IPS-15b (cell line): Measurements from ENCODE around the gene FAM83G.

ENCODE experiments used
- H3K27me3 ChIP-seq: one replicate; pipeline ENCODE4 v1.6.1; 2013; ENCODE audit warnings: low read length; ENCODE audit not compliant: control insufficient read depth, insufficient read depth
- H3K36me3 ChIP-seq: one replicate; pipeline ENCODE4 v1.6.1; 2013; ENCODE audit warnings: low read length; ENCODE audit not compliant: control insufficient read depth, insufficient read depth
- H3K4me1 ChIP-seq: one replicate; pipeline ENCODE4 v1.6.1; 2013; ENCODE audit warnings: mild to moderate bottlenecking, low read length; ENCODE audit not compliant: control insufficient read depth, insufficient read depth
- H3K4me3 ChIP-seq: one replicate; pipeline ENCODE4 v1.5.1; 2013; ENCODE audit warnings: low read depth, low read length
- H3K9ac ChIP-seq: one replicate; pipeline ENCODE4 v1.6.1; 2013; ENCODE audit warnings: low read depth, mild to moderate bottlenecking, low read length
- H3K9me3 ChIP-seq: one replicate; pipeline ENCODE4 v1.6.1; 2013; ENCODE audit warnings: mild to moderate bottlenecking, low read length; ENCODE audit not compliant: control insufficient read depth, insufficient read depth

The FAM83G gene

GRCh38 chr17:19002805-19003542 is 1.6 kb downstream of the FAM83G start:
- H3K4me3 ChIP-seq = peak overlapping the region; percentile 79
- H3K9ac ChIP-seq = peak overlapping the region; percentile 65

DNA sequence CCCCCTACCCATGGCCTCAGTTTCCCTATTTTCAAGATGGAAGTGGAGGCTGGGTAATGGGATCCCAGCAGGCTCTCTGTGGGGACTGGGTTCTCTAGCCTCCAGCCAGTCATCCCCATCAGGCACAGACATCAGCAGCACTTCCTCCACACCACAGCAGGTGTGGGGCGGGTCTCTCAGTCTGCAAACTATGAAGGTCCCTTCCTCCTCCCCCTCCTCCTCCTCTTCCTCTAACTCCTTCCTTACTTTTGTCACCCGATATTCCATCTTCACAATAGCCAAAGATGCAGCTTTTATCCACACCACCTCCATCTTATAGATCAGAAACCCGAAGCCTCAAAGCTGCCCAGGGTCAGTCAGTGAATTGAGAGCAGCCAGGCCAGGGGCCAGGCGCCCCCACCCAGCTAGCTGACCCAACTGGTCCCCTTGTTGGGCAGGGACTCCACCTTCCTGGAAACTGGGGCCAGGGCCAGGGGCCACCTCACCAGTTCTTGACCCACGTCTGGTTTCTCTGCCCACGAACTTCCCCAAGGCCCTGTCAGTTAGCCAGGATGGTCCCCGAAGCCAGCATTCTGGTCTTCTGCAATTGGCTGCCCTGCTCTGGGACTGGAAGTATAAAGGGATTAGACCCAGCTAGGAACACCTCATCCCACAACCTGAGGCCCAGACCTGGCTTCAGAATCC is 2.5 kb downstream of the FAM83G start:
- peaks cover 8% of the 10 kb centered on the region for H3K4me1 ChIP-seq
- no peaks in the 10 kb centered on the region for H3K27me3 ChIP-seq
- peak overlapping the region; percentile 79 for H3K4me3 ChIP-seq
- H3K9ac ChIP-seq = peak overlapping the region; percentile 60
- no peaks in the 10 kb centered on the region for H3K9me3 ChIP-seq
- H3K36me3 ChIP-seq = peaks cover 24% of the 10 kb centered on the region

More at GRCh38 chr17:19002805-19003542, 1.6 kb downstream of the FAM83G start:
- H3K4me1 ChIP-seq = peaks cover 8% of the 10 kb centered on the region
- H3K9me3 ChIP-seq = no peaks in the 10 kb centered on the region
- no peaks in the 10 kb centered on the region for H3K27me3 ChIP-seq
- H3K36me3 ChIP-seq = peaks cover 21% of the 10 kb centered on the region

- Histone ChIP-seq H3K9ac (no peak overlapping the region), H3K9me3 (no peaks in the 10 kb centered on the region), H3K36me3 (peaks cover 31% of the 10 kb centered on the region), H3K4me1 (peaks cover 8% of the 10 kb centered on the region), H3K4me3 (no peak overlapping the region), H3K27me3 (no peaks in the 10 kb centered on the region)
Observed at GRCh38 chr17:19000531-19001325, 3.8 kb downstream of the FAM83G start.

DNA sequence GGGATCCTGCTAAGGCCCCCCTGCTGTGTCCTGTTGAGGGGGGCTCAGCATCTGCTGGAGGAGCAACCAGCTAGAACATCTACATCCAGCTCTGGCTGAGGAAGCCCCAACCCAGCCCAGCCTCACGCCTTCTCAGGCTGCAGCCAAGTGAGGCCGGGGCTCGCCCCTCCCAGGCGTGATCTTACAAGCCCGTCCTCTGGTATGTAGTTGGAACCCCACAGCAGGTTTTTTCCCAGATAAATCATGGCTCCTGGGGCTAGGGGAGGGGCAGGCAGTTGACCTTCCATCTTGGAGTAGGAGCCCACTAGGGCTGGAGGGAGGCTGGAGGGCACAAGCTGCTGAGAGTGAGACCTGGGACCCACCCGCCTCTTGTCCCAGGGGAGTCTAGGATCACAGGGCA is 4.7 kb downstream of the FAM83G start:
- H3K9ac ChIP-seq = no peak overlapping the region
- peaks cover 8% of the 10 kb centered on the region for H3K4me1 ChIP-seq
- no peak overlapping the region for H3K4me3 ChIP-seq
- no peaks in the 10 kb centered on the region for H3K27me3 ChIP-seq
- peaks cover 31% of the 10 kb centered on the region for H3K36me3 ChIP-seq
- H3K9me3 ChIP-seq = no peaks in the 10 kb centered on the region

DNA sequence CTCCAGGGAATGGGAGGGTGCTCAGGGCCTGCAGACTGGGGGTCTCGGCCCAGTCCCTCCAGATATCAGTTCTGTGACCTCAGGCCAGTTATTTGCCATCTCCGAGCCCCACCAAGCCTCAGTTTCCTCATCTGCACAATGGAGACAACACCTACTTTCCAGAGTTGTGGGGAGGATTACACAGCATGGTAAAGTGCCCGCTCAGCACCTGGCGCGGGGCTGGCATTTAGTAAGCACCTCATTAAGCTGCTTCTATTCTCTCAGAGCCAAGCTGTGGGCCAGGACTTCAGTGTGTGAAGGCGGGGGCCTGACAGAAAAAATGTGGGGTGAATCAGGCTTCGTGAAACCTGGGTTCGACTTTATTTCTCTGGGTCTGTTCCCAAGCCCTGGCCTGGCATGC is 5.2 kb downstream of the FAM83G start:
- Histone ChIP-seq H3K9ac (no peak overlapping the region), H3K36me3 (peaks cover 31% of the 10 kb centered on the region), H3K27me3 (no peaks in the 10 kb centered on the region), H3K4me3 (no peak overlapping the region), H3K9me3 (no peaks in the 10 kb centered on the region), H3K4me1 (peaks cover 8% of the 10 kb centered on the region)

DNA sequence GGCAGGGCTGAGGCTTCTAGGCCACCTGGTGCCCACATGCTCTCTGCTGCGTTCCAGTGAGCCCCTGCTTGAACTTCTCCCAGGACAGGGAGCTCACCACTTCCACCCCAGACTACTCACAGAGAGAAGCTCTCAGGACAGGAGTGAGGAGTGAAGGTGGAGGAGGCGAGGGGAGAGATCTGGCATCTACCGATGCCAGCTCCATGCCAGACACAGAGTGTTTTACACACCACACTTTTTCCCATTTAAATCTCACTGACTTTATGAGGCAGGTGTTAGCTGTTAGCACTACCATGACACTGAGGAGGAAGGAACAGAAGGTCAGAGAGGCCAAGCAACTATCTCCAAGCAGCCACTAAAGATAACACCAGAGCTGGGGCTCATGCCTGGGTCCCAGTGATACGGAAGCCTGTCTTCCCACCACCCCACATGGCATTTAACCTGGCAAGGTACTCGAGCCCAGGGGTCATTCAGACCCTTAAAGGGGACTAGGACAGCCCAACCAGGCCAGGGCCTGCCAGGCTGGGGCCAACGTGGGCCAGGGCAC is 6.8 kb downstream of the FAM83G start:
- Histone ChIP-seq H3K4me1 (peaks cover 5% of the 10 kb centered on the region), H3K27me3 (no peaks in the 10 kb centered on the region), H3K9ac (no peak overlapping the region), H3K9me3 (no peaks in the 10 kb centered on the region), H3K4me3 (no peak overlapping the region), H3K36me3 (peaks cover 35% of the 10 kb centered on the region)

DNA sequence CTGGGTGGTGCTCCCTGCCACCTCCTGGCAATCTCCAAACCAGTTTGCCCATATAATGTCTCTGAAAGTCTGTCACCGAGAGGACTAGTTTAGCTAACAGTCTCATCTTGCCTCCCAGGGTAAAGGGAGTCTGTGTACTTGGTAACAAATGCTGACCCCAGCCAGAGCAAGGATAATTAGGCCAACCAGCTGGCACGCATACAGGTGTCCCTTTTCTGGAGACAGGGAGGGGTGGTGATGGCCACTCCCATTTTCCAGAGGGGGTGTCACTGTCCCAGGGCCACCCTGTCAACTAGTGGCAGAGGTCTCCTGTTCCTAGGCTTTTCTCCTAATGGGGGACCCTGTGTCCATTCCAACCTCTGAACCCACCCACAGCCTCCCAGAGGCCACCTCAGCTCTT is 8.1 kb downstream of the FAM83G start:
- Histone ChIP-seq H3K27me3 (no peaks in the 10 kb centered on the region), H3K4me3 (no peak overlapping the region), H3K9ac (no peak overlapping the region), H3K36me3 (peaks cover 33% of the 10 kb centered on the region), H3K4me1 (no peaks in the 10 kb centered on the region), H3K9me3 (no peaks in the 10 kb centered on the region)

DNA sequence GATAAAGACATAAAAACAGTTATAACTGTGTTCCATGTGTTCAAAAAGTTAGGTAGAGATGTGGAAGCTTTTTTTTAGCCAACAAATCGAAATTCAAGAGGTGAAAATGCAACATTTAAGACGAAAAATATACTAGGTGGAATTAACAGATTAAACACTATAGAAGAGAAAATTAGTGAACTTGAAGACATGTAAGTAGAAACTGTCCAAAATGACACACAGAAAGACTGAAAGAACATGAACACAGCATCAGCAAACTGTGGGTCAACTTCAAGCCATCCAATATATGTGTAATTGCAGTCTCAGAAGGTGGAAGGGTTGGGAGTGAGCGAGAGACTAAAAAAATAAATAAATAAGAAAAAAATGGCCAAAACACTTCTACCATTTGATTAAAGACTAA is 9.3 kb downstream of the FAM83G start:
- H3K27me3 ChIP-seq = no peaks in the 10 kb centered on the region
- H3K4me3 ChIP-seq = no peak overlapping the region
- no peak overlapping the region for H3K9ac ChIP-seq
- H3K4me1 ChIP-seq = no peaks in the 10 kb centered on the region
- no peaks in the 10 kb centered on the region for H3K9me3 ChIP-seq
- H3K36me3 ChIP-seq = peaks cover 25% of the 10 kb centered on the region

DNA sequence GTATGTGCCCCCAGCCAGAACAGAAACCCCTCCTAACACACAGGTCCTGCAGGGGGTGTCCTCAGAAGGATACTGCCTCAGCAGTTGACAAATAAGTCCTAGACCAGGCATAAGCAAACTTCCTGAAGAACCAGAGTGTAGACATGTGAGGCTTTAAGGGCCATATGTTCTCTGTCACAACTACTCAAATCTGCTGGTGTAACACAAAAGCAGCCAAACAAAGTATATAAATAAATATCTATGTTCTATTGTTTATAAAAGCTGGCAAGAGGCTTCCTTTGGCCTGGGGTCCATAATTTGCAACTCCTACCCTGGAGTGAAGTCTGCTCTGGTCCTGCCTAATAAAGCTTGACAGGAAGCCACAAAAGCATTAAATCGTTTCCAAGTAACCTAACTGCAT is 9.9 kb downstream of the FAM83G start:
- Histone ChIP-seq H3K36me3 (peaks cover 22% of the 10 kb centered on the region), H3K4me3 (no peak overlapping the region), H3K9ac (no peak overlapping the region), H3K9me3 (no peaks in the 10 kb centered on the region), H3K27me3 (no peaks in the 10 kb centered on the region), H3K4me1 (no peaks in the 10 kb centered on the region)

GRCh38 chr17:18993905-18994526 is 10.5 kb downstream of the FAM83G start:
- no peaks in the 10 kb centered on the region for H3K27me3 ChIP-seq
- H3K36me3 ChIP-seq = peaks cover 19% of the 10 kb centered on the region
- peak overlapping the region; percentile 26 for H3K9ac ChIP-seq
- H3K9me3 ChIP-seq = no peaks in the 10 kb centered on the region
- H3K4me1 ChIP-seq = no peaks in the 10 kb centered on the region
- H3K4me3 ChIP-seq = no peak overlapping the region

DNA sequence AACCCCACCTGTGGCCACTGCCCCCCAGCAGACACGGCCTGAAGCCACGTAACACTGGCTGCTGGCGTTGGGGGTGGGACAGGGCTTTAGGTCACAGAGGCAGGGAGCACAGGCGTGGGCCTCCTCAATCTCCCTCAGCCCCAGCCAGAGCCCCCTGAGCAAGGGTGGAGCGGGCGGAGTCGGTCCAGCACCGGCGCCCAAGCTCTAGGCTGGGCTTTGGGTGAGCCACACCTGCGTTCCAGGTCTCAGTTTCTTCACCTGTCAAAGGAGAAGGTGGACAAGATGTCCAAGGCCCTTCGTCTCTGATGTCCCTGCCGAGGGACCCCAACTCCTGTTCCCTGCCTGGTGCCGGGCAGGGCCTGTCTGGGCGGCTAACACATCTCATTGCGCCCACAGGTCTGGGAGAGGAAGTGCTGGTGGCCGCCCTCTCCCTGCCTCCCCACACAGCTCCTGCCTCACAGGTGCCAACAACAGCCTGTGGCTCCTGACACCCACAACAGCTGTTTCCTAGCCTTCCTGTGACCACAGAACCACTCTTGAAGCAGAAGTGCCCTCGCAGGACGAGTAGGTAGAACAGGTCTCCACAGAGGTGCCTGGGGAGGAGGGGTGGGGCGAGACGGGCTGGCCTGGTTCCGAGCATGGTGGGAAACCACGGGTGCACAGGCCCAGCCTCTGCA is 12.0 kb downstream of the FAM83G start:
- peaks cover 28% of the 10 kb centered on the region for H3K36me3 ChIP-seq
- no peaks in the 10 kb centered on the region for H3K9me3 ChIP-seq
- no peak overlapping the region for H3K9ac ChIP-seq
- H3K4me1 ChIP-seq = no peaks in the 10 kb centered on the region
- no peak overlapping the region for H3K4me3 ChIP-seq
- no peaks in the 10 kb centered on the region for H3K27me3 ChIP-seq
